ENCODE results near the gene TCF19. TPM values are rescaled to one million over a fixed set of nuclear protein-coding genes. Genes with fewer than 3 reads are reported as not detected.
A peak's percentile ranks its signal among the peaks of the same experiment; 100 is the strongest.
"Not testable (repeated sequence)": the region's sequence is repeated elsewhere in the genome, so short reads cannot be mapped to it uniquely, and the experiment has no call there.

The TCF19 gene
- total RNA-seq, 2 donors from 2014 or later = 1.5 to 1.6 TPM

DNA sequence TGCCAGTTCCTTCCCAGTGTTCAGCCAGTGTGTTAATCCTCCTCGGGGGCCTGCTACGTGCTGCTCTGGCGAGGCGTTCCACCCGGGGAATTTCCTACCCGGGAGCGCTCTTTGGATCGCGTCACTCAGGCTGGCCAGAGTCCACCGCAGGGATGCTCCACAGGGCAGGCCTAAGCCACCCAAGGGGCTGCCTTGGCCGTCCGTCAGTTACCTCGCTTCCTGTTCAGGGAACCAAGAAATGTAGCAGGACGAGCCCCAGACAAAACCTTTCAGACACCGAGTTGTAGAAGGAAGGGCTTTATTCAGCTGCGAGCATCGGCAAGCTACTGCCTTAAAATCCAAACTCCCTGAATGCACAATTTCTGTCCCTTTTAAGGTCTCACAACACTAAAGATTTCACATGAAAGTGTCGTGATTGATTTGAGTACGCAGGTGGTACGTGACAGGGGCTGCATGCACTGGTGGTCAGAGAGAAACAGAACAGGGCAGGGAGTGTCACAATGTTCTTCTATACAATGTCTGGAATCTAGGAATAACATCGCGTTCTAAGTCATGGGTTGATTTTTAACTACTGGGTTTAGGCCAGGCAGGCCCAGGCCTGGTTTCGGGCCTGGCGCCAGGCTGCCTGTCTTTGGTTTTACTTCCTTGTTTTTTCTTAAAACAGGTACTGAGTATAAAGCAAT lies 27.8 kb downstream of the TCF19 start:
- TF ChIP-seq, protein P1, sequence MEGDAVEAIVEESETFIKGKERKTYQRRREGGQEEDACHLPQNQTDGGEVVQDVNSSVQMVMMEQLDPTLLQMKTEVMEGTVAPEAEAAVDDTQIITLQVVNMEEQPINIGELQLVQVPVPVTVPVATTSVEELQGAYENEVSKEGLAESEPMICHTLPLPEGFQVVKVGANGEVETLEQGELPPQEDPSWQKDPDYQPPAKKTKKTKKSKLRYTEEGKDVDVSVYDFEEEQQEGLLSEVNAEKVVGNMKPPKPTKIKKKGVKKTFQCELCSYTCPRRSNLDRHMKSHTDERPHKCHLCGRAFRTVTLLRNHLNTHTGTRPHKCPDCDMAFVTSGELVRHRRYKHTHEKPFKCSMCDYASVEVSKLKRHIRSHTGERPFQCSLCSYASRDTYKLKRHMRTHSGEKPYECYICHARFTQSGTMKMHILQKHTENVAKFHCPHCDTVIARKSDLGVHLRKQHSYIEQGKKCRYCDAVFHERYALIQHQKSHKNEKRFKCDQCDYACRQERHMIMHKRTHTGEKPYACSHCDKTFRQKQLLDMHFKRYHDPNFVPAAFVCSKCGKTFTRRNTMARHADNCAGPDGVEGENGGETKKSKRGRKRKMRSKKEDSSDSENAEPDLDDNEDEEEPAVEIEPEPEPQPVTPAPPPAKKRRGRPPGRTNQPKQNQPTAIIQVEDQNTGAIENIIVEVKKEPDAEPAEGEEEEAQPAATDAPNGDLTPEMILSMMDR (IDR thresholded peaks at IDR 0.05) = no peak
- Histone ChIP-seq H3K9me3 (no peaks in the 10 kb centered on the region), H3K36me3 (no peaks in the 10 kb centered on the region), H3K4me1 (no peaks in the 10 kb centered on the region), H3K4me3 (peak overlapping the region; percentile 28 to 39), H3K27ac (peak overlapping the region; percentile 66 to 75), H3K27me3 (no peaks in the 10 kb centered on the region)
- peak; percentile 85 for DNase-seq (ENCODE audit: low spot score)

DNA sequence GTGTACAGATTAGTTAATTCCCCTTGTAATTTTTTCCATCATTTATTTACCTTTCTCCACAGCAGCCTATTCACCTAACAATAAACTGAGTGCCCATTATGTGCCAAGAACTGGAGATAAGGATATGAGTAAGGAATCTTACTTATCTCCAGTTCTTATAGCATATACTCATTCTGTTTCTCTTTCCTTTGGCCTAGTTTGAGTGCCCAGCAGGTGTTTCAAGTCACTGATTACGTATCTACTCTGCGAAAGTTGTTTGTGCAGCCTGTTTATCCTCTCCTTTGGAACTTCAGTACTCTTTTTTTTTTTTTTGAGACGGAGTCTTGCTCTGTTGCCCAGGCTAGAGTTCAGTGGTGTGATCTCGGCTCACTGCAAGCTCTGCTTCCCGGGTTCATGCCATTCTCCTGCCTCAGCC lies 29.4 kb downstream of the TCF19 start:
- Histone ChIP-seq H3K27ac (no peak overlapping the region), H3K36me3 (no peaks in the 10 kb centered on the region), H3K9me3 (no peaks in the 10 kb centered on the region), H3K4me1 (no peaks in the 10 kb centered on the region), H3K4me3 (no peak overlapping the region), H3K27me3 (no peaks in the 10 kb centered on the region)
- TF ChIP-seq, protein P1 (IDR thresholded peaks at IDR 0.05) = no peak
- DNase-seq (ENCODE audit: low spot score) = no peak

GRCh38 chr6:31189223-31189622 lies 30.8 kb downstream of the TCF19 start:
- H3K36me3 ChIP-seq, H3K27ac ChIP-seq: not testable (repeated sequence)

DNA sequence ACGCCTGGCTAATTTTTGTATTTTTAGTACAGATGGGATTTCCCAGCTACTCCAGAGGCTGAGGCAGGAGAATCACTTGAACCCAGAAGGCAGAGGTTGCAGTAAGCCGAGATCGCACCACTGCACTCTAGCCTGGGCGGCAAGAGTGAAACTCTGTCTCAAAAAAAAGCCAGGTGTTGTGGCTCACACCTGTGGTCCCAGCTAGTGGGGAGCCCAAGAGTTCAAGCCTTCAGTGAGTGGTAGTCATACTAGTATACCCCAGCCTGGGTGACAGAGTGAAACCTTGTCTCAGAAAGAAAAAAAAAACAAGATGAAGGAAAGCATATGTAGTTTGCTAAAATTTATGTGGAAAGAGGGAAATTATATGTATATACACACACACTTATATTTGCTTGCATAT lies 32.1 kb downstream of the TCF19 start:
- H3K4me1 ChIP-seq = no peaks in the 10 kb centered on the region
- TF ChIP-seq, protein P1 (IDR thresholded peaks at IDR 0.05) = no peak
- no peaks in the 10 kb centered on the region for H3K36me3 ChIP-seq
- H3K4me3 ChIP-seq = no peak overlapping the region
- no peak for DNase-seq (ENCODE audit: low spot score)
- H3K27me3 ChIP-seq = no peaks in the 10 kb centered on the region
- no peak overlapping the region for H3K27ac ChIP-seq
- H3K9me3 ChIP-seq = no peaks in the 10 kb centered on the region

More at GRCh38 chr6:31189223-31189622, 30.8 kb downstream of the TCF19 start:
- H3K4me1 ChIP-seq; H3K27me3 ChIP-seq; H3K4me3 ChIP-seq; DNase-seq (ENCODE audit: low spot score); H3K9me3 ChIP-seq: not testable (repeated sequence)

GRCh38 chr6:31192431-31193105 lies 34.2 kb downstream of the TCF19 start:
- H3K9me3 ChIP-seq; H3K27me3 ChIP-seq; DNase-seq (ENCODE audit: low spot score); H3K4me3 ChIP-seq; H3K27ac ChIP-seq; H3K4me1 ChIP-seq; H3K36me3 ChIP-seq: not testable (repeated sequence)
- TF ChIP-seq, protein P1 (IDR thresholded peaks at IDR 0.05) = peak; percentile 27 to 70

DNA sequence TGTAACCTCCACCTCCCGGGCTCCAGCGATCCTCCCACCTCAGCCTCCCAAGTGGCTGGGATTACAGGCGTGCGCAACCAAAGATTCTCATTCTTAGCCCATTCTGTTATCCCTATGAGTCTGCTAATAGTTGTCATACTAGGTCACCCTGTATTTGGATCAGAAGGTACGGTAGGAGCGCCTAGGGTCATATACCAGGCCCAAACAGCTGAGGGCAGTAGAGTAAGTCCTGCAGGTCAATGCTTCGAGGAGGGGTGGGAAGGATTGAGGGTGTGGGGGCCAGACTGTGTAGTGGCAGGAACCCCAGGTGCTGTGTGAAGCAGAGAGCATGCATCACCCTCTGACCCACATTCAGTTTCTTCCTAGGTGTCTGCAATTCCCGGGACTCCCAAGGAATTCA lies 34.8 kb downstream of the TCF19 start:
- Histone ChIP-seq H3K9me3 (no peaks in the 10 kb centered on the region), H3K27me3 (no peaks in the 10 kb centered on the region), H3K4me1 (peaks cover 0 to 2% of the 10 kb centered on the region in 2 donors), H3K4me3 (no peak overlapping the region), H3K27ac (no peak overlapping the region), H3K36me3 (no peaks in the 10 kb centered on the region)
- DNase-seq (ENCODE audit: low spot score) = no peak
- TF ChIP-seq, protein P1 (IDR thresholded peaks at IDR 0.05) = no peak
